ENCODE data around the gene VPS41.
A peak's percentile ranks its signal among the peaks of the same experiment; 100 is the strongest.

VPS41 gene

DNA sequence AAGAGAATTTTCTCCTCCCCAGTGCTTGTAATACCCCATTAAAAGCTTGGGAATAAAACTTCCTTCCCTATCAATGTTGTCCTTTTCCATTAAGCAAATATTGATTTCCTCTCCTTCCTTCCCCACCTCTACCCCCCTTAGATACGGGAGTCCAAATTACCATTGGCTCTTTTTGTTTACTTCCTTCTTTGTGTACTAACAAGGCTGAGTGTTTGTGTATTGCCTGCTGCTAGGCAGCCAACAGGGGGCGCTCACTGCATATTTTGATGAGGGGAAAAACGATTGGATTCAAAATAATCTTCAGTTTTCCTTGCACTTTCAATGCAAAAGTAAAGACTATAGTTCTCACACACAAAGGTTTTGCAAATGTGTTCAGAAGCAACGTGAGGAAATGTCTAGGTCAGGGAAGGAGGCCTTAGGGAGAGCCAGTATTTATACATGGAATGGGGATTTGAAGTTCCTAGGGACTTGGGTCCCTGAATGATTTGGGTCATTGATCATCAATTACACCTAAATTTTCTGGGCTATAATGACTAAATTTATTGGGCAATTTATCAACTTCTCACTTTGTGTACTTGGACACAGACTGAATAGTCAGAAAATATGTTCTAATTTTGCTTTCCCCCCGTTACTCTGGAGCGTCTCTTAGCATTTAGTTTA, 23.6 kb upstream of the VPS41 start:
- Histone ChIP-seq H3K27ac (no peak overlapping the region), H3K4me3 (peak overlapping the region; percentile 28)
- no peak for DNase-seq (ENCODE audit: low spot score)
- TF ChIP-seq, protein P1, sequence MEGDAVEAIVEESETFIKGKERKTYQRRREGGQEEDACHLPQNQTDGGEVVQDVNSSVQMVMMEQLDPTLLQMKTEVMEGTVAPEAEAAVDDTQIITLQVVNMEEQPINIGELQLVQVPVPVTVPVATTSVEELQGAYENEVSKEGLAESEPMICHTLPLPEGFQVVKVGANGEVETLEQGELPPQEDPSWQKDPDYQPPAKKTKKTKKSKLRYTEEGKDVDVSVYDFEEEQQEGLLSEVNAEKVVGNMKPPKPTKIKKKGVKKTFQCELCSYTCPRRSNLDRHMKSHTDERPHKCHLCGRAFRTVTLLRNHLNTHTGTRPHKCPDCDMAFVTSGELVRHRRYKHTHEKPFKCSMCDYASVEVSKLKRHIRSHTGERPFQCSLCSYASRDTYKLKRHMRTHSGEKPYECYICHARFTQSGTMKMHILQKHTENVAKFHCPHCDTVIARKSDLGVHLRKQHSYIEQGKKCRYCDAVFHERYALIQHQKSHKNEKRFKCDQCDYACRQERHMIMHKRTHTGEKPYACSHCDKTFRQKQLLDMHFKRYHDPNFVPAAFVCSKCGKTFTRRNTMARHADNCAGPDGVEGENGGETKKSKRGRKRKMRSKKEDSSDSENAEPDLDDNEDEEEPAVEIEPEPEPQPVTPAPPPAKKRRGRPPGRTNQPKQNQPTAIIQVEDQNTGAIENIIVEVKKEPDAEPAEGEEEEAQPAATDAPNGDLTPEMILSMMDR (IDR thresholded peaks at IDR 0.05), result peak; percentile 68

DNA sequence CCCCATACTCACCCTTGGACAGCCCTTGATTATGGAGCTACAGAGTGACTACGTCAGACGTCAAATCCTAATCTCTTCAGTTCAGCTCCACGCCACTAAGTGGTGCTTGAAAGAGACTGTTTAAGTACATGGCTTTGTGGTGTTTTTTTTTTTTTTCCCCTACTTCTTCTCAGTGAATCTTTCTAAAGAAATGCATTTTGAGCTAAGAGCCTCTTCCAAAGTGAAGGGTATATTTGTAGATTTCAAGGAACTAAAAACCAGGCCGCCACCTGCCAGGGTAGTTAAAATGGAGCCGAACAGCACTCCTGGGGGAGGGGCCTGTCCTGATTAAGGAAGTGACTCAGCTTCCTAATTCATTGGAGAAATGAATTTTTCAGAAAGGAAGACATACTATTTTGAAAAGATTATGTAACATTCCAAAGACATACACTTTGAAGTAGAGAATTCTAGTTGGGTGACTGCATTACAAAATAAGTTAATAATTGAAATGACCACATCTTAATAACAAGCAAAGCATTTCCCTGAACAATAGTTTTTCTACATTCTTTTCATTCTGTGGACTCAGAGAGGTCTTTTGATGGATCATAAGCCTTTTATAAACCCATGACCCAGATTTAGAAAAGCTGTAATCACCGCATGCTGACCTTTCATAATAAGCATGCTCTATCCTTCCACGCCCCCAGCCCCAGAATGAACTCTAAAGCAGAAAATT, 20.6 kb upstream of the VPS41 start:
- TF ChIP-seq, protein P1 (IDR thresholded peaks at IDR 0.05), result no peak
- no peak for DNase-seq (ENCODE audit: low spot score)
- Histone ChIP-seq H3K27ac (no peak overlapping the region), H3K4me3 (no peak overlapping the region)

DNA sequence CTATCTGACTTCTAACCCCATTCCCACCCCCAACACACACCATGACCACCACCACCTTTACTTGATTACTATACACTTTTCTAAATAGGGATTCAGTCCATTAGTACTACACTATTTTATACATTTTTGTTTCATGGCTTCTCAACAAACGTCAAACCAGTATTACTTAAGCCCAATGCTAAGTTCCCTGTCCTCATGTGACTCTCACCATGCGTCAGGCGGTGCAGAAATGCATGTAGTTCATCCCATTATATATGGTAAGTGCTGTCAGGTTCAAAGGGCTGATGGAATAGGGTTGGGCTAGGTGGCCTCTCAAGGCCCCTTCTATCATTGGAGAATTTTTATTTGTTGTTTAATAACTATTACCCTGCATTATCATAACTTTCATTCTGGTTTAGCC, 19.5 kb upstream of the VPS41 start:
- no peak overlapping the region for H3K4me3 ChIP-seq
- H3K27ac ChIP-seq, result no peak overlapping the region
- DNase-seq (ENCODE audit: low spot score), result no peak
- TF ChIP-seq, protein P1 (IDR thresholded peaks at IDR 0.05), result no peak

DNA sequence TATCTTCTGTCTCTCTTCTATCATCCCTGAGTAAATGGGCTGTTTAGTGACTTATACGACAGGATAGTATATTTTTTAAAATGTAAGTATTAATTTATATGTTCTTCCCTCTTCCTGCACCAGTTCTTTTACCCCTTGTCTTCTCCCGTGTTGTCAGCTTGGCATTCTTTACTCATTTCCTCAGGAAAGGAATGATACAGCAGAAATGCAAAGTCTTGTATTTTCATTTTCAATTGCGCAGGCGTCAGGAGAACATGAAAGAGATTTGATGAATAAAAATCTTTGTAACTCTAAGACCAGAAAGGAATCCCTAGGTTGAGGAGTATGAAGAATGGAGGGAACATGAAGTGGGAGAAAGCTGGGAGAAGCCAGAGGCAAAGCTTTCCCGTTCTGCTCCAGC, 18.8 kb upstream of the VPS41 start:
- TF ChIP-seq, protein P1 (IDR thresholded peaks at IDR 0.05), result no peak
- DNase-seq (ENCODE audit: low spot score), result no peak
- Histone ChIP-seq H3K27ac (no peak overlapping the region), H3K4me3 (no peak overlapping the region)

DNA sequence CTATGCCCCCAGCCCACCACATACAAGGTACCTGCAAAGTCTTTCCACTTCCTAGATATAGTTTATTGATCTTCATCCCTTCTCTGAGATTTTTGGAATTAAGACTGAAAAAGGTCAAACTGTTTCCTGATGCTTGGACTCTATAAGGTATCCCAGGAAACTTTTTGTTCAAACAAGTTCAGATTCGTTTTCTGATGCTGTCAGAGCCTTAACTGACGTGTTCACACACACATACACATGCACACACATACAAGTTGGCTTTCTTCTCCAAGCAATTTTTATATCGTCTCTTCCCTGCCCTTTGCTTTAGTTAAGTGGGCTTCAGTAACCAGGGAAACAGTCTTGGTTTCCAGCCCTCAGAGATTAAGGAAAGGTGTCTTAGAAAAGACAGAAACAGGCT, 11.7 kb upstream of the VPS41 start:
- TF ChIP-seq, protein P1 (IDR thresholded peaks at IDR 0.05), result no peak
- no peak for DNase-seq (ENCODE audit: low spot score)
- H3K4me3 ChIP-seq, result no peak overlapping the region
- H3K27ac ChIP-seq, result no peak overlapping the region

DNA sequence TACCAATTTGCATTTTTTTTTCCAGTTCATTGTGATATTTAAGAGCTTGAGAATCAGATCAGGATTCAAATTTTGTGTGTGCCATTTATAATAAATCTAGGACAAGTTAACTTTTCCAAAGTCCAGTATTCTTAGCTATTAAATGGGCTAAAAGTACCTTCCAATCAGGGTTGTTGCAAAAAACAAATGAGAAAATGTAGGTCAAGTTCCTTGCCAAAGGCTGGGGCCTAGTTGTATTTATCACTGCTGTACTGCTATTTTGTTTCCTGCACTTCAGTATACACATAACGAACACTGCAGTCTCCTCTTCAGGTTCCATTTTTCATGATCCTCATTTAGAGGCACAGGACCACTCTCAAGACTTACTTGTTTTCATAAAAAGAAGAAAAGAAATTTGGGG, 7.4 kb upstream of the VPS41 start:
- no peak for DNase-seq (ENCODE audit: low spot score)
- TF ChIP-seq, protein P1 (IDR thresholded peaks at IDR 0.05), result no peak
- H3K4me3 ChIP-seq, result no peak overlapping the region
- H3K27ac ChIP-seq, result no peak overlapping the region

DNA sequence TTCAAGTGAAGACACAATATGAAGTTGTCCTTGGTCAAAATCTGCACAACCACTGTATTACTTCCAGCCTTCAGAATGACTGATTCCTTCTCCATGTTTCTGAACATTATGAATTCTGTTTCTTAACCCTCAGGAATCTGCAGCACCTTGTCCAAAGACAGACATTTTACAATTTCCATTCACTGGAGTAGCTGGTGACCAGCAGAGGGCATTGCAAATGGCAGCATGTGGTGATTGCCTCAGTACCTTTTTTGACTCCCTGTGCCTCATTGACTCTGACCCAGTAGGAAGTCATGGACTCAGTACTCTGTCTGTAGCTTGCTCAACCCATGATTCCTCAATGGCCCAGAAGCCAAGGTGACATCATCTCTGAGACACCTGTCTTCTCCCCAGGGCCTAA, 879 bp upstream of the VPS41 start:
- no peak for DNase-seq (ENCODE audit: low spot score)
- no peak overlapping the region for H3K4me3 ChIP-seq
- TF ChIP-seq, protein P1 (IDR thresholded peaks at IDR 0.05), result no peak

More for the DNA sequence above, 879 bp upstream of the VPS41 start:
- no peak overlapping the region for H3K27ac ChIP-seq

Data from coronary artery (tissue), 2 donors.